GM18505 (cell line): ENCODE data around the gene CD274.

Experiments
- ATAC-seq: cut with Tn5 transposase; IDR thresholded peaks from one replicate; pipeline ENCODE4 v1.9.1; 2021; ENCODE audit not compliant: unreplicated experiment
- POLR2A ChIP-seq: IDR thresholded peaks from 4 replicates; pipeline ENCODE4 v1.6.1; 2011; ENCODE audit warnings: borderline replicate concordance; ENCODE audit not compliant: insufficient read depth, insufficient read length; ENCODE audit errors: extremely low read depth

The CD274 gene

GRCh38 chr9:5513966-5514616 lies 63.7 kb downstream of the CD274 start:
- no peak for ATAC-seq
- TF ChIP-seq POLR2A = no peak

- ATAC-seq = no peak
- no peak for TF ChIP-seq POLR2A
These were observed 64.4 kb downstream of the CD274 start for GRCh38 chr9:5514617-5515260.

GRCh38 chr9:5515261-5515650 lies 64.9 kb downstream of the CD274 start:
- no peak for ATAC-seq
- no peak for TF ChIP-seq POLR2A

- no peak for ATAC-seq
- TF ChIP-seq POLR2A = no peak
These were observed 66.3 kb downstream of the CD274 start for GRCh38 chr9:5516453-5517220.

- peak; percentile 64 for ATAC-seq
- TF ChIP-seq POLR2A = peak; percentile 14
These were observed 68.0 kb downstream of the CD274 start for GRCh38 chr9:5518171-5518936.

- TF ChIP-seq POLR2A = no peak
- peak; percentile 30 for ATAC-seq
These were observed 68.6 kb downstream of the CD274 start for GRCh38 chr9:5518937-5519319.
